Ishikawa (cell line): ENCODE results near the gene NPAS3.

Experiments used
- CREB1 ChIP-seq: IDR thresholded peaks from 2 replicates; pipeline ENCODE4 v1.6.1; 2012; ENCODE audit warnings: low read depth
- EGR1 ChIP-seq: IDR thresholded peaks from 2 replicates; pipeline ENCODE4 v1.6.1; 2012
- EP300 ChIP-seq: IDR thresholded peaks from 2 replicates; pipeline ENCODE4 v1.6.1; 2012; ENCODE audit warnings: borderline replicate concordance
- FOXM1 ChIP-seq: IDR thresholded peaks from 2 replicates; pipeline ENCODE4 v1.6.1; 2012; ENCODE audit warnings: low read depth, borderline replicate concordance
- MAX ChIP-seq: IDR thresholded peaks from 2 replicates; pipeline ENCODE4 v1.6.1; 2012
- NFIC ChIP-seq: IDR thresholded peaks from 2 replicates; pipeline ENCODE4 v1.6.1; 2012
- RAD21 ChIP-seq: IDR thresholded peaks from 2 replicates; pipeline ENCODE4 v1.6.1; 2012; ENCODE audit warnings: low read depth
- REST ChIP-seq: IDR thresholded peaks from 2 replicates; pipeline ENCODE4 v1.6.1; 2012; ENCODE audit warnings: low read depth, mild to moderate bottlenecking
- TAF1 ChIP-seq: IDR thresholded peaks from 2 replicates; pipeline ENCODE4 v1.6.1; 2012; ENCODE audit warnings: low read depth, mild to moderate bottlenecking
- TCF12 ChIP-seq: IDR thresholded peaks from 2 replicates; pipeline ENCODE4 v1.6.1; 2012; ENCODE audit warnings: low read depth
- USF1 ChIP-seq: IDR thresholded peaks from 2 replicates; pipeline ENCODE4 v1.6.1; 2012
- YY1 ChIP-seq: IDR thresholded peaks from 2 replicates; pipeline ENCODE4 v1.6.1; 2012; ENCODE audit warnings: low read depth

DNA sequence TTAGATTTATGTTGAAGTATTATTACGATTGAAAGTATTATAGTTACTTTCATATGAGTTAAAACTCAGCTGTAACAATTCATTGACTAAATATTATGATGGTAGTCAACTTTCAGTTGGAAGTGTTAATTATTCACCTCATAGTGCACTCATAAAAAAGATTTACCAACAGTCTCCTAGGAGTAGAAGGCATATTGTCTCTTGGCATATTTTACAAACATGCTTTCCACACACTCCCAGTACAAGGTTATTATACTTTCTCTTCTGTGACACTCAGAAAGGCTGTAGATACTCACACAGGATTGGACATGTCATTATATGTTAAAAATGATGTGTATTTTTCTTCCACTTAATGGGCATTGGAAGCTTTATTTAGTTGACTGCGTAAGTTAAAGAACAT lies 147.1 kb downstream of the NPAS3 start:
- TF ChIP-seq CREB1 = no peak
- TF ChIP-seq MAX = no peak
- TF ChIP-seq REST = no peak
- TF ChIP-seq YY1 = no peak
- TF ChIP-seq USF1 = no peak
- no peak for TF ChIP-seq TCF12
- no peak for TF ChIP-seq TAF1
- TF ChIP-seq EP300 = no peak
- TF ChIP-seq RAD21 = no peak
- TF ChIP-seq NFIC = no peak
- TF ChIP-seq EGR1 = no peak
- TF ChIP-seq FOXM1 = no peak
